ENCODE data around the gene TRIM14.

DNA sequence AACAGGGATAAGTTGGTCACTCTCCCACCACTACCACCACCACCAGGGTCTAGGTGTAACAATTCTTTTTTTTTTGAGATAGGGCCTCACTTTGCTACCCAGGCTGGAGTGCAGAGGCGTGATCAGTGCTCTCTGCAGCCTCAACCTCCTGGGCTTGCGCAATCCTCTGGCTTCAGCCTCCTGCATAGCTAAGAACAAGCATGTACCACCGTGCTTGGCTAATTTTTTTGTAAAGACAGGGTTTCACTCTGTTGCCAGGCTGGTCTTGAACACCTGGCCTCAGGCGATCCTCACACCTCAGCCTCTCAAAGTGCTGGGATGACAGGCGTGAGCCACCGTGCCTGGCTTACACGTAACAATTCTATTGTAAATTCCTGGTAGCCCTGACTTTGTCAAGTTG is 45.9 kb upstream of the TRIM14 start:
- TF ChIP-seq, protein P1, sequence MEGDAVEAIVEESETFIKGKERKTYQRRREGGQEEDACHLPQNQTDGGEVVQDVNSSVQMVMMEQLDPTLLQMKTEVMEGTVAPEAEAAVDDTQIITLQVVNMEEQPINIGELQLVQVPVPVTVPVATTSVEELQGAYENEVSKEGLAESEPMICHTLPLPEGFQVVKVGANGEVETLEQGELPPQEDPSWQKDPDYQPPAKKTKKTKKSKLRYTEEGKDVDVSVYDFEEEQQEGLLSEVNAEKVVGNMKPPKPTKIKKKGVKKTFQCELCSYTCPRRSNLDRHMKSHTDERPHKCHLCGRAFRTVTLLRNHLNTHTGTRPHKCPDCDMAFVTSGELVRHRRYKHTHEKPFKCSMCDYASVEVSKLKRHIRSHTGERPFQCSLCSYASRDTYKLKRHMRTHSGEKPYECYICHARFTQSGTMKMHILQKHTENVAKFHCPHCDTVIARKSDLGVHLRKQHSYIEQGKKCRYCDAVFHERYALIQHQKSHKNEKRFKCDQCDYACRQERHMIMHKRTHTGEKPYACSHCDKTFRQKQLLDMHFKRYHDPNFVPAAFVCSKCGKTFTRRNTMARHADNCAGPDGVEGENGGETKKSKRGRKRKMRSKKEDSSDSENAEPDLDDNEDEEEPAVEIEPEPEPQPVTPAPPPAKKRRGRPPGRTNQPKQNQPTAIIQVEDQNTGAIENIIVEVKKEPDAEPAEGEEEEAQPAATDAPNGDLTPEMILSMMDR (IDR thresholded peaks at IDR 0.05; ENCODE audit: low read depth, low read length), result no peak
- TF ChIP-seq, protein P2, sequence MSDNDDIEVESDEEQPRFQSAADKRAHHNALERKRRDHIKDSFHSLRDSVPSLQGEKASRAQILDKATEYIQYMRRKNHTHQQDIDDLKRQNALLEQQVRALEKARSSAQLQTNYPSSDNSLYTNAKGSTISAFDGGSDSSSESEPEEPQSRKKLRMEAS (IDR thresholded peaks at IDR 0.05; ENCODE audit: low read depth, low read length), result no peak
- TF ChIP-seq POLR2A (IDR thresholded peaks at IDR 0.05; ENCODE audit: extremely low read depth, insufficient read length) (no peak), MYC (IDR thresholded peaks at IDR 0.05; ENCODE audit: low read depth, low read length) (no peak)
